Ishikawa (cell line): ENCODE measurements around the gene OGA.

ENCODE experiments used
- CEBPB ChIP-seq: IDR thresholded peaks from 2 replicates; pipeline ENCODE4 v1.6.1; 2012
- CREB1 ChIP-seq: IDR thresholded peaks from 2 replicates; pipeline ENCODE4 v1.6.1; 2012; ENCODE audit warnings: low read depth
- EGR1 ChIP-seq: IDR thresholded peaks from 2 replicates; pipeline ENCODE4 v1.6.1; 2012
- EP300 ChIP-seq: IDR thresholded peaks from 2 replicates; pipeline ENCODE4 v1.6.1; 2012; ENCODE audit warnings: borderline replicate concordance
- FOXM1 ChIP-seq: IDR thresholded peaks from 2 replicates; pipeline ENCODE4 v1.6.1; 2012; ENCODE audit warnings: low read depth, borderline replicate concordance
- MAX ChIP-seq: IDR thresholded peaks from 2 replicates; pipeline ENCODE4 v1.6.1; 2012
- NFIC ChIP-seq: IDR thresholded peaks from 2 replicates; pipeline ENCODE4 v1.6.1; 2012
- RAD21 ChIP-seq: IDR thresholded peaks from 2 replicates; pipeline ENCODE4 v1.6.1; 2012; ENCODE audit warnings: low read depth
- REST ChIP-seq: IDR thresholded peaks from 2 replicates; pipeline ENCODE4 v1.6.1; 2012; ENCODE audit warnings: low read depth, mild to moderate bottlenecking
- TAF1 ChIP-seq: IDR thresholded peaks from 2 replicates; pipeline ENCODE4 v1.6.1; 2012; ENCODE audit warnings: low read depth, mild to moderate bottlenecking
- TCF12 ChIP-seq: IDR thresholded peaks from 2 replicates; pipeline ENCODE4 v1.6.1; 2012; ENCODE audit warnings: low read depth
- TEAD4 ChIP-seq: IDR thresholded peaks from 2 replicates; pipeline ENCODE4 v1.6.1; 2012
- USF1 ChIP-seq: IDR thresholded peaks from 2 replicates; pipeline ENCODE4 v1.6.1; 2012
- YY1 ChIP-seq: IDR thresholded peaks from 2 replicates; pipeline ENCODE4 v1.6.1; 2012; ENCODE audit warnings: low read depth
- ZBTB7A ChIP-seq: IDR thresholded peaks from 2 replicates; pipeline ENCODE4 v1.6.1; 2012; ENCODE audit warnings: low read depth

OGA gene

GRCh38 chr10:101807158-101807557 lies 11.1 kb downstream of the OGA start:
- no peak for TF ChIP-seq TCF12
- TF ChIP-seq TAF1, result no peak
- TF ChIP-seq YY1, result no peak
- TF ChIP-seq TEAD4, result no peak
- no peak for TF ChIP-seq MAX
- TF ChIP-seq FOXM1, result no peak
- no peak for TF ChIP-seq USF1
- no peak for TF ChIP-seq CREB1
- TF ChIP-seq REST, result no peak
- no peak for TF ChIP-seq NFIC
- no peak for TF ChIP-seq EP300
- TF ChIP-seq CEBPB, result no peak
- no peak for TF ChIP-seq ZBTB7A
- no peak for TF ChIP-seq EGR1
- no peak for TF ChIP-seq RAD21

- no peak for TF ChIP-seq FOXM1
- no peak for TF ChIP-seq EP300
- TF ChIP-seq CREB1, result no peak
- no peak for TF ChIP-seq EGR1
- no peak for TF ChIP-seq USF1
- no peak for TF ChIP-seq MAX
- TF ChIP-seq REST, result no peak
- TF ChIP-seq RAD21, result no peak
- no peak for TF ChIP-seq YY1
- TF ChIP-seq TEAD4, result no peak
- TF ChIP-seq ZBTB7A, result no peak
- no peak for TF ChIP-seq TCF12
- TF ChIP-seq NFIC, result no peak
- no peak for TF ChIP-seq TAF1
- TF ChIP-seq CEBPB, result no peak
Observed at GRCh38 chr10:101803511-101803910, 14.7 kb downstream of the OGA start.

- TF ChIP-seq USF1 (no peak), TCF12 (no peak), MAX (no peak), YY1 (no peak), RAD21 (no peak)
Observed at GRCh38 chr10:101797403-101798059, 20.7 kb downstream of the OGA start.

GRCh38 chr10:101793526-101793925 lies 24.7 kb downstream of the OGA start:
- TF ChIP-seq USF1, result no peak

- TF ChIP-seq RAD21, result no peak
- TF ChIP-seq USF1, result no peak
- no peak for TF ChIP-seq TAF1
- TF ChIP-seq TCF12, result no peak
- no peak for TF ChIP-seq CREB1
- TF ChIP-seq EP300, result no peak
- no peak for TF ChIP-seq CEBPB
- TF ChIP-seq FOXM1, result no peak
- no peak for TF ChIP-seq MAX
- TF ChIP-seq REST, result no peak
Observed at GRCh38 chr10:101789686-101790085, 28.6 kb downstream of the OGA start.
